ENCODE measurements around the gene CSRNP3.

Gene CSRNP3

GRCh38 chr2:165601065-165601830 lies 131.8 kb downstream of the CSRNP3 start:
- H3K4me3 ChIP-seq (ENCODE audit: control insufficient read depth, low read depth, low read length) = no peak overlapping the region
- no peak for TF ChIP-seq CTCF (conservative IDR thresholded peaks at IDR 0.05; ENCODE audit: control insufficient read depth, insufficient read depth, low read depth, low read length)
- DNase-seq (ENCODE audit: low read depth) = no peak

- H3K4me3 ChIP-seq (ENCODE audit: control insufficient read depth, low read depth, low read length) = no peak overlapping the region
- no peak for TF ChIP-seq CTCF (conservative IDR thresholded peaks at IDR 0.05; ENCODE audit: control insufficient read depth, insufficient read depth, low read depth, low read length)
- DNase-seq (ENCODE audit: low read depth) = peak; percentile 82
These were observed 132.5 kb downstream of the CSRNP3 start for GRCh38 chr2:165601928-165602521.

GRCh38 chr2:165609672-165610071 lies 140.2 kb downstream of the CSRNP3 start:
- no peak for DNase-seq (ENCODE audit: low read depth)
- TF ChIP-seq CTCF (conservative IDR thresholded peaks at IDR 0.05; ENCODE audit: control insufficient read depth, insufficient read depth, low read depth, low read length) = no peak
- H3K4me3 ChIP-seq (ENCODE audit: control insufficient read depth, low read depth, low read length) = no peak overlapping the region

GRCh38 chr2:165610591-165611029 lies 141.1 kb downstream of the CSRNP3 start:
- H3K4me3 ChIP-seq (ENCODE audit: control insufficient read depth, low read depth, low read length) = no peak overlapping the region
- no peak for TF ChIP-seq CTCF (conservative IDR thresholded peaks at IDR 0.05; ENCODE audit: control insufficient read depth, insufficient read depth, low read depth, low read length)
- DNase-seq (ENCODE audit: low read depth) = no peak

- no peak for DNase-seq (ENCODE audit: low read depth)
- TF ChIP-seq CTCF (conservative IDR thresholded peaks at IDR 0.05; ENCODE audit: control insufficient read depth, insufficient read depth, low read depth, low read length) = no peak
- H3K4me3 ChIP-seq (ENCODE audit: control insufficient read depth, low read depth, low read length) = no peak overlapping the region
These were observed 148.4 kb downstream of the CSRNP3 start for GRCh38 chr2:165617741-165618481.

- H3K4me3 ChIP-seq (ENCODE audit: control insufficient read depth, low read depth, low read length) = no peak overlapping the region
- DNase-seq (ENCODE audit: low read depth) = no peak
- TF ChIP-seq CTCF (conservative IDR thresholded peaks at IDR 0.05; ENCODE audit: control insufficient read depth, insufficient read depth, low read depth, low read length) = no peak
These were observed 149.3 kb downstream of the CSRNP3 start for GRCh38 chr2:165618806-165619205.

Measured in fibroblast of mammary gland (primary cell).